NCI-H2081 treated with DMSO at 0.1 percent for 48 hours (cell line): Measurements from ENCODE around the gene NAT10.
A peak's percentile ranks its signal among the peaks of the same experiment; 100 is the strongest.

ENCODE experiments used
- DNase-seq: peaks from one replicate; lab custom pipeline; 2025; lab: John Stamatoyannopoulos, UW

NAT10 gene

DNA sequence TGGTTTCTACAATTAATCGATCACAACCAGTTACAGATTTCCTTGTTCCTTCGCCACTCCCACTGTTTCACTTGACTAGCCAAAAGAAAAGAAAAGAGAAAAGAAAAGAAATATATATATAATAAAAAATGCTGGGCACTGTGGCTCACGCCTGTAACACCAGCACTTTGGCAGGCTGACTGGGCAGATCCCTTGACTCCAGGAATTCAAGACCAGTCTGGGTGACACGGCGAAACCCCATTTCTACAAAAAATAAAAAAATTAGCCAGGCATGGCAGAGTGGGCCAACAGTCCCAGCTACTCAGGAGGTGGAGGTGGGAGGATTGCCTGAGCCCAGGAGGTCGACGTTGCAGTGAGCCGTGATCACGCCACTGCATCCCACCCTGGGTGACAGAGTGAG is 83.8 kb downstream of the NAT10 start:
- no peak for DNase-seq

DNA sequence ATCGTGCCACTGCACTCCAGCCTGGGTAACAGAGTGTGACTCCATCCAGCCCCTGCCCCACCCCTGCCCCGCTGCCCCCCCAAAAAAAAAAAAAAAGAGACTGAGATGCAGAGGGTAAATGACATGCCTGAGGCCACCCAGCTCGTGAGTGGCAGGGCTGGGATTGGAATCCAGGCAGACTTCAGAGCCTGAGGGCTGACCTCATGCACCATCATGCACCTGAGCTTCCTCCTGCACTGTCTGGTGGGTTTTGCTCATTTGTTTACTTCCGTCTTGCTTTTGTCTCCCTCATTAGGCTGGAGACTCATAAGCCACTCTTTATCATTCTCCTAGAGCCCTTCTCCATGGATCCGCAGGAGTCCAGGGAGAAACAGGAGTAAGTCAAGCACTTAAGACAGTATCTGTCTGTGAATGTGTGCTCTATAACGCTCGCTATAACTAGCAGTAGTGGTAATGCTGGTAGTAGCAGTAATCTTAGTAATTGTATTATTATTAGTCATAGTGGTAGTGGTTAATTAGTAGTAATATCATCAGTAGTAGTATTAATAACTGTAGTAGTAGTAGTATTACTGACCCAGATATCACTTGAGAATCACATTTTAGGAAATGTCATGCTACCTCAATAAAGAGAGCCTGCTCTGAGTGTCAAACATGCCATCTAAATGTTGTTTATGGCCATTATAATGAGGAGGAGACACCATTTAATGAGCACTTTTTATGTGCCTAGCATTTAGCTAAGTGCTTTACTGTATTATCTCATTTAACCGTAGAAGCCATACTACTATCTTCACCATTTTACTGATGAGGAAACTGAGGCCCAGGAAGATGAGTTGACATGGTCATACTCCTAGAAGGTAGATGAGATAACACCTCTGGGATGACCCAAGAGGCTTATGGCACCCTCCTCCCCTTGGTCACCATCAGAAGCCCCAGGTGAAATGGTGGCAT is 85.0 kb downstream of the NAT10 start:
- no peak for DNase-seq

DNA sequence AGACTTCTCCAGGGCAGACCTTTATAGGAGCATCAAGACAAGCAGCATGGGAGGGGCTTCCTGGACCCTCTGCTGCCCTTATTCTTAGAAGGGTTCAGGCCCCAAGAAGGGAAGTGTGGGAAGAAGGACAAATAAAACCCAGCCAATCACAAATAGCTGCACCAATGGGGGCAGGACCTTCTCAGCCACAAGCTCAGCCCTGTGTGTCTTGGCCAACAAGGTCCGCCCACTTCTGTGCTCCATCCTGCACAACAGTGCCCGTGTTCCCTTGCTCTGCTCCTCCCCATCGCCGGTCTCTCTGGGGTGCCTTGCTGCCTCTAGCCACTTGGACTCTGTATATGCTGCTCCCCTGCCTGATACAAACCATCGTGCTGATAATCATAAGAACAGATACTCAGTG is 86.1 kb downstream of the NAT10 start:
- DNase-seq, result no peak

DNA sequence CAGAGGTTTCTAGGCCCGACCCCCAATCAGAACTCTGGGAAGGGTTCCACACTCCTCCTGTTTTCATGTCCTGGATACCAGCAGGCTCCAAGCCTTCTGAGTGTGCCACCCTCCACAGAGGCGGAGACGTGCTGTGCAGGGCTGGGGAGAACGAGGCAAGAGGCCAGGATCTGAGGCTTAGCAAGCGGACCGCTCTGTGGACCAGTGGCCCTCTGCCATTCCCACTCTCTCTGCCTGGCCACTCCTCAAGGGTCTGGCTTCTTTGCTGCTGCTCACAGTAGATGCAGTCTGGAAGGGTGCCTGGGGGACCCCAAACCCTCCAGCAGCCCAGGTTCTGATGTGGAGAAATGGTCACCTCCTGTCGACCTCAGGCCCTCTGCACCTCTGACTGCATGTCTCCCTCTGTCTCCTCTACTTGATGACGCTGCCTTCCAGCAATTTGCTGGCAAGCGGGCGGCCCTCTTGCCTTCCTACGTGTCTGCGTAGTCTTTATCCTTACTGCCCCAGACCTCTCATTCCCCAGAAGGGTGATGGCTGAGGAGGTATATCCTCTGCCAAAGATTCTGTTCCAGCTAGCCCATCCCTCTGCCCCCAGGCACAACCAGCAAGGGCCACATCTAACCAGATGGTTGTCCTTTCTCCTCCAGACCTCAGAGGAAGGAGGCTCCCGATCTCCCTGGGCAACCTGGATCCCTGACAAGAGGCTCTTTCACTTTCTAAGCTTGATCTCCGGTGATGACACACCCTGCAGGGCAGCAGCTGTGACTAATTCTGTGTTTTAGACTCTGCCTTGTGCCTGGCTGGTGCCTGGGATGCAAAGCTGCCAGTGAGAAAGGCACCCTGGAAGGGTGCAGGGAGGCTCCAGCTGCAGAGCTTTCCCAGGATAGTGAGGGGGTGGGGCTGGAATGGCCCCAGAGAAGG is 87.3 kb downstream of the NAT10 start:
- peak; percentile 11 for DNase-seq

DNA sequence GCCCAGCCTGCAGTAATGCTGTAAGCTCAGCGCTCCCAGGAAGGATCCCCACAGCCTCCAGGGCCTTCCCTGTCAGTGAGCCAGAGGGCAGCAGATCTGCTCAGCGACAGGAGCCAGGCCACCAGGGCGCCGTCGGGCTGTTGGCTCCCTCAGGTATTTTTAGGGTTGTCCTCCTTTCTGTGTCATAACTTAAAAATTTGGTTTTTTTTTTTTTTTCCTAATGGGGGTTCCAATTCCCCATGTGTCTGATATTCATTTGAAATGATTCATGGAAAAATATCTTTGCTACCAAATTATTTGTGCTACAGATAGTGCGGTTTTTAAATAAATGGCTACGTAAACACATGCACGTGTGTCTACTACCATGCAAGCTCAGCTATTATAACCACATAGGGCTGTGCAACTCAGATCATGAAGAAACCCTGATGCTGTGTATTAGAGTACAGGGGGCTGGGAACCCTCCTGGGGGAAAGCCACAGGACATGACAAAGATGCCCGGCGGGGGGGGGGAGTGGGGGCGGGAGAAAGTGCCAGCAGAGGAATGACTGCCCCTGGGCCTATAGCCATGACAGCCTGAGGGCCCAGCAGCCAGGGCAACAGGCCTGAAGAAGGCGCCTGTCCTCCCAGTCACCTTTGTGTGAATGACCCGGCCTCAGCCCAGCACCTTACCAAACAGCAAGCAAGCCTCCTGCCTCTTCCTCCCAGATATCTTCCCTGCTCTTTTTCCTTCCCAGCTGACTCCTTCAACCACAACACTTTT is 89.3 kb downstream of the NAT10 start:
- DNase-seq, result no peak
